ENCODE results near the gene CSDE1. TPM values are rescaled to one million over a fixed set of nuclear protein-coding genes. Genes with fewer than 3 reads are reported as not detected.
A peak's percentile ranks its signal among the peaks of the same experiment; 100 is the strongest.

CSDE1 gene
- total and polyA plus RNA-seq, 3 donors from 2014 or later = 354 to 495 (median 488) TPM

DNA sequence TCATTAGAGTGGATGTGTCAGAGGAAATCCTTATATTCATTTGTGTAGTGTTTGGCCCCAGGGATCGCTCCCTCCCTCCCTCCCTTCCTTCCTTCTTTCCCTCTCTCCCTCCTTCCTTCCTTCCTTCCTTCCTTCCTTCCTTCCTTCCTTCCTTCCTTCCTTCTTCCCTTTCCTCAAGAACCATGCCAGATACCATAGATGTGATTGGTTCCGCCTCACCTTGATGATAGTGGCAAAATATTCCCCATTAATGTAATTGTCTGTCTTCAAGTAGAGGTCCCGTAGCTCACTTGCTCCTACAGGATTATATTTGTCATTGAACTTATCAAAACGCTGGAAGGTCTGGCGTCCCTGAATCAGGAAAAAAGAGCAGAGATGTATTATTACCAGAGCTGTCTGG is 80.1 kb downstream of the CSDE1 start:
- H3K27ac ChIP-seq = no peak overlapping the region
- intact Hi-C loops (cut with DNase I; ENCODE audit: low total_unique reads) = no loop called here
- no peaks in the 10 kb centered on the region for H3K36me3 ChIP-seq (ENCODE audit: low read depth, missing control alignments)
- no peak overlapping the region for H3K4me3 ChIP-seq
- TF ChIP-seq, protein P1, sequence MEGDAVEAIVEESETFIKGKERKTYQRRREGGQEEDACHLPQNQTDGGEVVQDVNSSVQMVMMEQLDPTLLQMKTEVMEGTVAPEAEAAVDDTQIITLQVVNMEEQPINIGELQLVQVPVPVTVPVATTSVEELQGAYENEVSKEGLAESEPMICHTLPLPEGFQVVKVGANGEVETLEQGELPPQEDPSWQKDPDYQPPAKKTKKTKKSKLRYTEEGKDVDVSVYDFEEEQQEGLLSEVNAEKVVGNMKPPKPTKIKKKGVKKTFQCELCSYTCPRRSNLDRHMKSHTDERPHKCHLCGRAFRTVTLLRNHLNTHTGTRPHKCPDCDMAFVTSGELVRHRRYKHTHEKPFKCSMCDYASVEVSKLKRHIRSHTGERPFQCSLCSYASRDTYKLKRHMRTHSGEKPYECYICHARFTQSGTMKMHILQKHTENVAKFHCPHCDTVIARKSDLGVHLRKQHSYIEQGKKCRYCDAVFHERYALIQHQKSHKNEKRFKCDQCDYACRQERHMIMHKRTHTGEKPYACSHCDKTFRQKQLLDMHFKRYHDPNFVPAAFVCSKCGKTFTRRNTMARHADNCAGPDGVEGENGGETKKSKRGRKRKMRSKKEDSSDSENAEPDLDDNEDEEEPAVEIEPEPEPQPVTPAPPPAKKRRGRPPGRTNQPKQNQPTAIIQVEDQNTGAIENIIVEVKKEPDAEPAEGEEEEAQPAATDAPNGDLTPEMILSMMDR (IDR thresholded peaks at IDR 0.05) = no peak
- TF ChIP-seq POLR2A (IDR thresholded peaks at IDR 0.05) = no peak
- H3K27me3 ChIP-seq = no peaks in the 10 kb centered on the region
- no peaks in the 10 kb centered on the region for H3K4me1 ChIP-seq
- H3K9me3 ChIP-seq = no peaks in the 10 kb centered on the region
- 84 to 87% methylated on average over 5 of the region's 5 CpGs for WGBS, 2 donors
- no peak for DNase-seq

GRCh38 chr1:114676115-114676514 is 81.7 kb downstream of the CSDE1 start:
- intact Hi-C loops (cut with DNase I; ENCODE audit: low total_unique reads) = no loop called here
- WGBS, 2 donors = 90 to 93% methylated on average over 1 of the region's 1 CpG
- no peak overlapping the region for H3K27ac ChIP-seq

DNA sequence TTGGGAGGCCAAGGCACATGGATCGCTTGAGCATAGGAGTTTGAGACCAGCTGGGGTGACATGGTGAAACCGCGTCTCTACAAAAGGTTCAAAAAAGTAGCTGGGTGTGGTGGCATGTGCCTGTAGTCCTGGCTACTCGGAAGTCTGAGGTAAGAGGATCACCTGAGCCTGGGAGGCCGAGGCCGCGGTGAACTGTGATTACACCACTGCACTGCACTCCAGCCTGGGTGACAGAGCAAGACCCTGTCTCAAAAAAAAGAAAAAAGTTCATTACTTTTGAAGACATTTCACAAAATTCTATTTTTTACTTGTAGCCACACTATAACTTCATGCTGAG is 85.9 kb downstream of the CSDE1 start:
- H3K27ac ChIP-seq = no peak overlapping the region
- TF ChIP-seq, protein P1 (IDR thresholded peaks at IDR 0.05) = no peak
- no peak for TF ChIP-seq POLR2A (IDR thresholded peaks at IDR 0.05)
- H3K9me3 ChIP-seq = no peaks in the 10 kb centered on the region
- WGBS, 2 donors = 82 to 93% methylated on average over 7 of the region's 7 CpGs
- H3K36me3 ChIP-seq (ENCODE audit: low read depth, missing control alignments) = no peaks in the 10 kb centered on the region
- H3K27me3 ChIP-seq = no peaks in the 10 kb centered on the region
- no peak overlapping the region for H3K4me3 ChIP-seq
- intact Hi-C loops (cut with DNase I; ENCODE audit: low total_unique reads) = no loop called here
- DNase-seq = no peak
- H3K4me1 ChIP-seq = no peaks in the 10 kb centered on the region

More at GRCh38 chr1:114676115-114676514, 81.7 kb downstream of the CSDE1 start:
- Histone ChIP-seq H3K27me3 (no peaks in the 10 kb centered on the region), H3K9me3 (no peaks in the 10 kb centered on the region), H3K4me3 (no peak overlapping the region), H3K36me3 (ENCODE audit: low read depth, missing control alignments) (no peaks in the 10 kb centered on the region), H3K4me1 (no peaks in the 10 kb centered on the region)
- TF ChIP-seq POLR2A (IDR thresholded peaks at IDR 0.05) = no peak
- TF ChIP-seq, protein P1 (IDR thresholded peaks at IDR 0.05) = no peak
- DNase-seq = no peak

GRCh38 chr1:114671011-114671938 is 86.5 kb downstream of the CSDE1 start:
- TF ChIP-seq, protein P1 (IDR thresholded peaks at IDR 0.05) = no peak
- TF ChIP-seq POLR2A (IDR thresholded peaks at IDR 0.05) = no peak
- Histone ChIP-seq H3K27me3 (no peaks in the 10 kb centered on the region), H3K27ac (no peak overlapping the region), H3K9me3 (no peaks in the 10 kb centered on the region), H3K4me3 (peak overlapping the region in 1 of 2 donors; percentile 81), H3K4me1 (no peaks in the 10 kb centered on the region), H3K36me3 (ENCODE audit: low read depth, missing control alignments) (no peaks in the 10 kb centered on the region)
- intact Hi-C loops (cut with DNase I; ENCODE audit: low total_unique reads) = no loop called here
- DNase-seq = no peak
- 59 to 66% methylated on average over 9 of the region's 9 CpGs for WGBS, 2 donors
